GM12891 (cell line): ENCODE measurements around the gene CAMTA1.

ENCODE experiments used
- POLR2A ChIP-seq: IDR thresholded peaks from 2 replicates; pipeline ENCODE4 v1.6.1; 2011; ENCODE audit warnings: low read depth, low read length, control low read depth
- POLR2AphosphoS5 ChIP-seq: IDR thresholded peaks from 2 replicates; pipeline ENCODE4 v1.6.1; 2011; ENCODE audit warnings: low read depth, low read length, control low read depth
- TAF1 ChIP-seq: IDR thresholded peaks from 2 replicates; pipeline ENCODE4 v1.6.1; 2011; ENCODE audit warnings: low read depth, low read length, control low read depth

DNA sequence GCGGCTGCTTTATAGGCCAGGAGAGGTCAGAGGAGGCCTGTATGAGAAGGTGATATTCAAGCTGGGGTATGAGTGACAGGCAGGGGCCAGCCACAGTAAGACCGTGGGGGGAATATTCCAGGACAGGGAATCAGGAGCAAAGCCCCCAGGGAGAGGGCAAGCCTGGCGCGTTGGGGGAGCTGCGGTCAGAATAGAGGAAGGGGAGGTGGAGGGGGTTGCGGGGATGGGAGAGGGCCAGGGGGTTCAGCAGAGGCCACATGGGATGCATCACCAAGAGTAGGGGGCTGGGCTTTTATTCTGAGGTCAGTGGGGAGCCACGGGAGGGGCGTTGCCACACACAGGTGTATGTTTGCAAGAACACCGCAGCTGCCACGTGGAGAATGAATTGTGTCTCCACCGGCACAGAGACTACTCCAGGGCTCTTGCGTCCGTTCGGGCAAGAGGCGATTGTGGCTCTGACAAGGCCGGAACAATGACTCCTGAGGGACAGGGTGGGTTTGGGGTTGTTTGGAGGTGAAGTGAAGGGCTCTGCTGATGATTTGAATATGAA lies 901.1 kb downstream of the CAMTA1 start:
- TF ChIP-seq POLR2A = no peak
- no peak for TF ChIP-seq POLR2AphosphoS5
- TF ChIP-seq TAF1 = no peak
